ENCODE measurements around the gene ERBB4. TPM values are rescaled to one million over a fixed set of nuclear protein-coding genes. Genes with fewer than 3 reads are reported as not detected.

Gene ERBB4
- polyA plus RNA-seq, 1 of the 3 experiments (the other 2 are of a cell fraction): 0.05 TPM

GRCh38 chr2:212343167-212343566 lies 195.4 kb downstream of the ERBB4 start:
- H2AFZ ChIP-seq (ENCODE audit: low read depth): no peak overlapping the region
- H3K4me2 ChIP-seq: no peak overlapping the region
- no peak for DNase-seq
- no peak overlapping the region for H3K27ac ChIP-seq (ENCODE audit: low read depth in 2 of 2, low read length in 1 of 2)
- no peak for TF ChIP-seq MEF2A (IDR thresholded peaks at IDR 0.05; ENCODE audit: borderline replicate concordance, low read depth)
- no peak for TF ChIP-seq GABPA (IDR thresholded peaks at IDR 0.05; ENCODE audit: low read depth)
- no peak for TF ChIP-seq NFIC (IDR thresholded peaks at IDR 0.05; ENCODE audit: borderline replicate concordance)
- TF ChIP-seq SIN3A (IDR thresholded peaks at IDR 0.05; ENCODE audit: borderline replicate concordance, low read depth, low read length): no peak
- TF ChIP-seq FOXM1 (IDR thresholded peaks at IDR 0.05; ENCODE audit: low read depth): no peak
- TF ChIP-seq GATA2 (CRISPR knock-in tag; IDR thresholded peaks at IDR 0.05): no peak
- H4K20me1 ChIP-seq (ENCODE audit: insufficient read depth): no peaks in the 10 kb centered on the region
- H3K9ac ChIP-seq: no peak overlapping the region
- H3K9me2 ChIP-seq: no peaks in the 10 kb centered on the region
- no peaks in the 10 kb centered on the region for H3K9me3 ChIP-seq
- WGBS (ENCODE audit: low lambda C conversion rate): 78% methylated on average over 2 of the region's 2 CpGs
- no peaks in the 10 kb centered on the region for H3K36me3 ChIP-seq (replicated peaks in 1 of 2; ENCODE audit: control insufficient read depth in 1 of 2, insufficient read depth in 2 of 2, low read length in 1 of 2)
- ChIA-PET CTCF (no interaction called here), POLR2A (no interaction called here)
- H3K4me3 ChIP-seq (ENCODE audit: low read depth in 2 of 2, low read length in 1 of 2): no peak overlapping the region
- H3F3A ChIP-seq (replicated peaks; ENCODE audit: insufficient read depth): no peaks in the 10 kb centered on the region
- no peaks in the 10 kb centered on the region; a peak in 1 of 4 replicates for H3K4me1 ChIP-seq (ENCODE audit: control insufficient read depth in 1 of 2, insufficient read depth in 2 of 2, low read depth in 1 of 2, low read length in 1 of 2)
- no peaks in the 10 kb centered on the region for H3K79me2 ChIP-seq (ENCODE audit: insufficient read depth)
- no peaks in the 10 kb centered on the region for H3K27me3 ChIP-seq (ENCODE audit: insufficient read depth)

GRCh38 chr2:212337486-212338343 lies 200.9 kb downstream of the ERBB4 start:
- H3K9me2 ChIP-seq: no peaks in the 10 kb centered on the region; the same call in 1 of the 2 replicates
- H3K4me1 ChIP-seq (ENCODE audit: control insufficient read depth in 1 of 2, insufficient read depth in 2 of 2, low read depth in 1 of 2, low read length in 1 of 2): peaks cover 0 to 9% of the 10 kb centered on the region in 2 experiments; a peak in 2 of 4 replicates
- TF ChIP-seq RCOR1 (IDR thresholded peaks at IDR 0.05; ENCODE audit: low read length): peak; percentile 57; the same call in 1 of the 2 replicates
- TF ChIP-seq FOXJ3 (CRISPR knock-in tag; IDR thresholded peaks at IDR 0.05): no peak
- TF ChIP-seq EP300 (IDR thresholded peaks at IDR 0.05; ENCODE audit: borderline replicate concordance in 1 of 2, low read depth in 1 of 2, low read length in 1 of 2): peak in 1 of 2 experiments; percentile 18; a peak in 1 of 4 replicates
- no peak for TF ChIP-seq TEAD4 (IDR thresholded peaks at IDR 0.05; ENCODE audit: borderline replicate concordance, insufficient read depth)
- TF ChIP-seq JUND (IDR thresholded peaks at IDR 0.05): 0 out of 2 replicates have a peak, but pooled peaks have one; percentile 8
- peak; percentile 54 for TF ChIP-seq PBX3 (IDR thresholded peaks at IDR 0.05)
- TF ChIP-seq GATA2 (CRISPR knock-in tag; IDR thresholded peaks at IDR 0.05): peak; percentile 37; the same call in 1 of the 2 replicates
- TF ChIP-seq POLR2AphosphoS5 (IDR thresholded peaks at IDR 0.05; ENCODE audit: low read depth, low read length): no peak
- TF ChIP-seq MXI1 (IDR thresholded peaks at IDR 0.05; ENCODE audit: low read depth, low read length): no peak
- TF ChIP-seq TCF12 (IDR thresholded peaks at IDR 0.05): peak; percentile 50
- 62% methylated on average over 4 of the region's 4 CpGs for WGBS (ENCODE audit: low lambda C conversion rate)
- no peaks in the 10 kb centered on the region for H3F3A ChIP-seq (replicated peaks; ENCODE audit: insufficient read depth)
- no peak overlapping the region for H3K9ac ChIP-seq
- no peaks in the 10 kb centered on the region for H3K36me3 ChIP-seq (replicated peaks in 1 of 2; ENCODE audit: control insufficient read depth in 1 of 2, insufficient read depth in 2 of 2, low read length in 1 of 2)
- no peak overlapping the region for H2AFZ ChIP-seq (ENCODE audit: low read depth)
- no peaks in the 10 kb centered on the region for H3K79me2 ChIP-seq (ENCODE audit: insufficient read depth)
- no peak overlapping the region for H3K4me2 ChIP-seq
- H3K4me3 ChIP-seq (ENCODE audit: low read depth in 2 of 2, low read length in 1 of 2): no peak overlapping the region
- H3K27me3 ChIP-seq (ENCODE audit: insufficient read depth): no peaks in the 10 kb centered on the region
- peak; percentile 4 for DNase-seq
- CTCF ChIA-PET: no interaction called here
- POLR2A ChIA-PET: no interaction called here
- H4K20me1 ChIP-seq (ENCODE audit: insufficient read depth): no peaks in the 10 kb centered on the region
- H3K9me3 ChIP-seq: no peaks in the 10 kb centered on the region
- peak overlapping the region in 1 of 2 experiments; percentile 34; a peak in 1 of 4 replicates for H3K27ac ChIP-seq (ENCODE audit: low read depth in 2 of 2, low read length in 1 of 2)

Data from SK-N-SH (cell line).